AG04449 (cell line): ENCODE data around the gene PRKCG.

Source experiments
- CTCF ChIA-PET: fragments of 350-600 bp; formaldehyde crosslinking; extraction: SDS; loops from one replicate; lab custom pipeline; 2021; ENCODE audit warnings: antibody characterized with exemption; lab: Yijun Ruan, JAX
- POLR2A ChIA-PET: fragments of 400-600, 350-600 bp; formaldehyde crosslinking; extraction: SDS; loops from one replicate; lab custom pipeline; 2020; ENCODE audit warnings: antibody characterized with exemption, inconsistent platforms; lab: Yijun Ruan, JAX
- DNase-seq: peaks from one replicate; pipeline ENCODE4 v3.0.0-alpha.2; 2010; ENCODE audit warnings: low read depth, low spot score
- H3K4me3 ChIP-seq: 2 replicates; pipeline ENCODE4 v1.5.1; 2011; ENCODE audit warnings: low read depth, mild to moderate bottlenecking, control low read depth, low read length
- TF ChIP-seq, protein P1 (sequence below): IDR thresholded peaks from one replicate; pipeline ENCODE4 v1.5.1; 2011; ENCODE audit warnings: mild to moderate bottlenecking, moderate library complexity, low read length, control low read depth, inconsistent platforms; ENCODE audit not compliant: insufficient read depth; ENCODE audit errors: missing control alignments

The PRKCG gene

DNA sequence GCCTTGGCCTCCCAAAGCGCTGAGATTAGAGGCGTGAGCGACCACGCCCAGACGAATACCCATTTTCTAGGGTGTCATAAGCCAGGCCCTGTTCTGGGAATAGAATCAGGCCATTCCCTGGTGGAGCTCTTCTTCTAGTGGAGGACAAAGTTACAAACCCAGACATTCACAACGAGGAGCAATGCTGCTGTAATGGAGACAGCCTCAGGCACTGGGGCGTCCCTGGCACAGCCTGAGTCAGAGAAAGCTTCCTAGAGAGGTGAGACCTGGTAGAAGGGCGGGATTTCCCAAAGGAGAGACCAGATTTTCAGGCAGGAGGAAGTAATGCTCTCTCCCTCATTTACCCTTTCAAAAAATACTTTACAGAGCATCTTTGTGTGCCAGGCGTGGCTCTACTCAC lies 12.7 kb downstream of the PRKCG start:
- no peak overlapping the region for H3K4me3 ChIP-seq
- DNase-seq, result no peak
- POLR2A ChIA-PET, result no interaction called here
- TF ChIP-seq, protein P1, sequence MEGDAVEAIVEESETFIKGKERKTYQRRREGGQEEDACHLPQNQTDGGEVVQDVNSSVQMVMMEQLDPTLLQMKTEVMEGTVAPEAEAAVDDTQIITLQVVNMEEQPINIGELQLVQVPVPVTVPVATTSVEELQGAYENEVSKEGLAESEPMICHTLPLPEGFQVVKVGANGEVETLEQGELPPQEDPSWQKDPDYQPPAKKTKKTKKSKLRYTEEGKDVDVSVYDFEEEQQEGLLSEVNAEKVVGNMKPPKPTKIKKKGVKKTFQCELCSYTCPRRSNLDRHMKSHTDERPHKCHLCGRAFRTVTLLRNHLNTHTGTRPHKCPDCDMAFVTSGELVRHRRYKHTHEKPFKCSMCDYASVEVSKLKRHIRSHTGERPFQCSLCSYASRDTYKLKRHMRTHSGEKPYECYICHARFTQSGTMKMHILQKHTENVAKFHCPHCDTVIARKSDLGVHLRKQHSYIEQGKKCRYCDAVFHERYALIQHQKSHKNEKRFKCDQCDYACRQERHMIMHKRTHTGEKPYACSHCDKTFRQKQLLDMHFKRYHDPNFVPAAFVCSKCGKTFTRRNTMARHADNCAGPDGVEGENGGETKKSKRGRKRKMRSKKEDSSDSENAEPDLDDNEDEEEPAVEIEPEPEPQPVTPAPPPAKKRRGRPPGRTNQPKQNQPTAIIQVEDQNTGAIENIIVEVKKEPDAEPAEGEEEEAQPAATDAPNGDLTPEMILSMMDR, result no peak
- CTCF ChIA-PET, result interaction anchor here (1.1 kb wide), 1 partner anchor 12 kb away, joined by 4 read pairs; no protein-coding TSS in a partner anchor

GRCh38 chr19:53896682-53897081 lies 14.7 kb downstream of the PRKCG start:
- ChIA-PET CTCF (no interaction called here), POLR2A (no interaction called here)
- TF ChIP-seq, protein P1, result no peak
- no peak for DNase-seq
- no peak overlapping the region for H3K4me3 ChIP-seq

- CTCF ChIA-PET, result interaction anchor here (1.2 to 1.4 kb wide), 3 partner anchors 10 to 702 kb away, joined by 3 read pairs; no protein-coding TSS in a partner anchor
- POLR2A ChIA-PET, result no interaction called here
- TF ChIP-seq, protein P1, result no peak
These were observed 15.5 kb downstream of the PRKCG start for GRCh38 chr19:53897459-53897858.

DNA sequence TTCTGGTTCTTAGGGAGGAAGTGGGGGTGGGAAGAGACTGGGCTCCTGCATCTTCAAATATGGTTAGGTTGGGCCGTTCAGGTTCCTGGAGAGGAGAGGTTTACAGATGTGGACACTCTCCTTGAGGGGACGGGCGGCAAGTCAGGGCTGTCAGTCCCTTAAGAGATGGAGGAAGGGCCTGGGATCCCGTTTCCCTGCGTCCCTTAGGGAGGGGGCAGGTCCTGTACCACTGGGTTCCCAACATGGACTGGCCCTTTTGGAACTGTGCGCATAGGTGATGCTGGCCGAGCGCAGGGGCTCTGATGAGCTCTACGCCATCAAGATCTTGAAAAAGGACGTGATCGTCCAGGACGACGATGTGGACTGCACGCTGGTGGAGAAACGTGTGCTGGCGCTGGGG lies 16.2 kb downstream of the PRKCG start:
- POLR2A ChIA-PET, result no interaction called here
- H3K4me3 ChIP-seq, result no peak overlapping the region
- CTCF ChIA-PET, result interaction anchor here (1.2 to 1.4 kb wide), 3 partner anchors 9 to 703 kb away, joined by 3 read pairs; no protein-coding TSS in a partner anchor
- no peak for DNase-seq
- TF ChIP-seq, protein P1, result no peak

More at GRCh38 chr19:53897459-53897858, 15.5 kb downstream of the PRKCG start:
- DNase-seq, result no peak
- no peak overlapping the region for H3K4me3 ChIP-seq

GRCh38 chr19:53898636-53899341 lies 16.8 kb downstream of the PRKCG start:
- no peak for DNase-seq
- ChIA-PET CTCF (interaction anchor here (0.6 to 1.4 kb wide), 3 partner anchors 15 to 1120 kb away, joined by 3 read pairs; no protein-coding TSS in a partner anchor), POLR2A (no interaction called here)
- no peak overlapping the region for H3K4me3 ChIP-seq
- TF ChIP-seq, protein P1, result no peak

- no peak for DNase-seq
- TF ChIP-seq, protein P1, result no peak
- no peak overlapping the region for H3K4me3 ChIP-seq
- CTCF ChIA-PET, result no interaction called here
- POLR2A ChIA-PET, result no interaction called here
These were observed 18.3 kb downstream of the PRKCG start for GRCh38 chr19:53900191-53900860.
